ENCODE measurements around the gene TERC. TPM values are rescaled to one million over a fixed set of nuclear protein-coding genes. Genes with fewer than 3 reads are reported as not detected.
A peak's percentile ranks its signal among the peaks of the same experiment; 100 is the strongest.

TERC gene
- total and polyA plus RNA-seq, 5 experiments from 2014 or later, result 1.4 to 17.5 (median 7.0) TPM; not detected in 1

- H3K27me3 Mint-ChIP-seq, result peaks cover 0 to 3% (median 0%) of the 10 kb centered on the region in 5 donors
- peaks cover 12 to 42% (median 32%) of the 10 kb centered on the region in 4 donors for H3K4me1 Mint-ChIP-seq
- H3K27ac Mint-ChIP-seq, result peak within 1 kb of the TSS in 9 of 10 donors; percentile 79 to 91 (median 87)
- peak within 1 kb of the TSS; percentile 83 to 93 (median 90) for H3K4me3 Mint-ChIP-seq
- peaks cover 0 to 10% (median 3%) of the 10 kb centered on the region in 9 donors for H3K9me3 Mint-ChIP-seq
- H3K36me3 Mint-ChIP-seq, result peaks cover 0 to 10% (median 6%) of the 10 kb centered on the region in 3 donors
- ATAC-seq, result peak in 1 of 2 donors; percentile 5
- peak; percentile 41 to 71 (median 49) for DNase-seq
- POLR2A ChIA-PET, result interaction anchor here (0.6 to 1.8 kb wide), 4 partner anchors 43 to 587 kb away, joined by 3 to 9 read pairs (median 4); partner anchors contain the start of genes LRRC34, LRRIQ4 and SEC62
These were observed 4.7 kb upstream of the TERC start, which contains the start of gene ACTRT3 for GRCh38 chr3:169769287-169770181. TSS of gene ACTRT3 (minus strand) at chr3:169769561. CDS start at chr3:169769520, 41 bp downstream.

DNA sequence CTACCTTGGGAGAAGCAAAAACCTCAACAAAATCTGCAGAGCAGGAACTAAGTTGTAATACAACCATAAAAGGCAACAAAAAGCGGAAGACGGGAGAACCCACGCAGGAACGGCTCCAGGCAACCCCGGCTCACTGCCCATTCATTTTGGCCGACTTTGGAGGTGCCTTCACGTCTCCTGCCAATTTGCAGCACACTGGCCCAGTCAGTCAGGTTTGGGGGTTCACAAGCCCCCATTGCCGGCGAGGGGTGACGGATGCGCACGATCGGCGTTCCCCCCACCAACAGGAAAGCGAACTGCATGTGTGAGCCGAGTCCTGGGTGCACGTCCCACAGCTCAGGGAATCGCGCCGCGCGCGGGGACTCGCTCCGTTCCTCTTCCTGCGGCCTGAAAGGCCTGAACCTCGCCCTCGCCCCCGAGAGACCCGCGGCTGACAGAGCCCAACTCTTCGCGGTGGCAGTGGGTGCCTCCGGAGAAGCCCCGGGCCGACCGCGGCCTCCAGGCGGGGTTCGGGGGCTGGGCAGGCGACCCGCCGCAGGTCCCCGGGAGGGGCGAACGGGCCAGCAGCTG is 463 bp downstream of the TERC start:
- Mint-ChIP-seq H3K27ac (peak overlapping the region; percentile 95 to 100 (median 98)), H3K9me3 (peaks cover 0 to 10% (median 2%) of the 10 kb centered on the region in 9 donors), H3K4me3 (peak overlapping the region; percentile 87 to 98 (median 96)), H3K36me3 (no peaks in the 10 kb centered on the region), H3K4me1 (peaks cover 8 to 29% (median 28%) of the 10 kb centered on the region in 4 donors), H3K27me3 (no peaks in the 10 kb centered on the region)
- POLR2A ChIA-PET, result interaction anchor here (0.6 to 5.1 kb wide), 19 partner anchors 9 to 1144 kb away, joined by 3 to 105 read pairs (median 4); partner anchors contain the start of genes EIF5A2, GPR160, LRRC34 and LRRIQ4
- peak; percentile 53 to 54 for ATAC-seq
- peak in 9 of 10 donors; percentile 43 to 81 (median 63) for DNase-seq

GRCh38 chr3:169760479-169760878 is 4.4 kb downstream of the TERC start:
- Mint-ChIP-seq H3K27me3 (no peaks in the 10 kb centered on the region), H3K36me3 (no peaks in the 10 kb centered on the region), H3K27ac (peak overlapping the region in 1 of 10 donors; percentile 45), H3K4me3 (no peak overlapping the region), H3K4me1 (peaks cover 10 to 39% (median 35%) of the 10 kb centered on the region in 4 donors), H3K9me3 (peaks cover 0 to 4% (median 0%) of the 10 kb centered on the region in 9 donors)
- POLR2A ChIA-PET, result interaction anchor here (5.1 kb wide), 1 partner anchor 13 kb away, joined by 105 read pairs; the partner anchor contains the start of gene MYNN
- ATAC-seq, result no peak
- DNase-seq, result no peak

DNA sequence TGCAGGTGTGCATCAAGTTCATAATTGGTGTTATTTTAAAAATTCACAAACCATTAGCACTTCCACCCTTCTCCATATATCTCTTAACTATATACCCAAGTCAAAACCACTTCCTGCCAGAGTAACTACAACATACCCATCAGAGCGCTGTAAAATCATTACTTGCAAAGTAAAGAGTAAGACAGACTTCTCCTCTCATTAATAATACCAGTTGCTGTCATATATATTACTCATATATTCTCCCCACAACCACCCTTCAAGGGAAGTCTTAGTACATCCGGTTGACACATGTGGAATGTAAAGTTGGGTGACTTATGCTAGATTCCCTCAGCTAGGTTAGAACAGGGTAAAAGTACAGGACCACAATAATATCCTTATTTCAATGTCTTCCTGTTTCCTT is 5.6 kb downstream of the TERC start:
- H3K4me1 Mint-ChIP-seq, result peaks cover 7 to 32% (median 29%) of the 10 kb centered on the region in 4 donors
- peak; percentile 35 to 58 for ATAC-seq
- no peaks in the 10 kb centered on the region for H3K36me3 Mint-ChIP-seq
- H3K27ac Mint-ChIP-seq, result peak overlapping the region in 8 of 10 donors; percentile 0 to 70 (median 26)
- H3K4me3 Mint-ChIP-seq, result peak overlapping the region in 9 of 10 donors; percentile 1 to 50 (median 18)
- POLR2A ChIA-PET, result interaction anchor here (0.6 to 1.0 kb wide), 3 partner anchors 7 to 42 kb away, joined by 3 to 7 read pairs (median 4); partner anchors contain the start of gene MYNN
- DNase-seq, result no peak
- H3K9me3 Mint-ChIP-seq, result no peaks in the 10 kb centered on the region
- peaks cover 0 to 4% (median 0%) of the 10 kb centered on the region in 5 donors for H3K27me3 Mint-ChIP-seq

GRCh38 chr3:169758359-169758994 is 6.4 kb downstream of the TERC start:
- no peak overlapping the region for H3K4me3 Mint-ChIP-seq
- no peaks in the 10 kb centered on the region for H3K9me3 Mint-ChIP-seq
- no peak for DNase-seq
- no peak for ATAC-seq
- H3K36me3 Mint-ChIP-seq, result no peaks in the 10 kb centered on the region
- peak overlapping the region in 2 of 10 donors; percentile 33 to 60 for H3K27ac Mint-ChIP-seq
- POLR2A ChIA-PET, result interaction anchor here (0.8 kb wide), 1 partner anchor 8 kb away, joined by 3 read pairs; no protein-coding TSS in a partner anchor
- peaks cover 0 to 5% (median 0%) of the 10 kb centered on the region in 5 donors for H3K27me3 Mint-ChIP-seq
- peaks cover 5 to 26% (median 22%) of the 10 kb centered on the region in 4 donors for H3K4me1 Mint-ChIP-seq

DNA sequence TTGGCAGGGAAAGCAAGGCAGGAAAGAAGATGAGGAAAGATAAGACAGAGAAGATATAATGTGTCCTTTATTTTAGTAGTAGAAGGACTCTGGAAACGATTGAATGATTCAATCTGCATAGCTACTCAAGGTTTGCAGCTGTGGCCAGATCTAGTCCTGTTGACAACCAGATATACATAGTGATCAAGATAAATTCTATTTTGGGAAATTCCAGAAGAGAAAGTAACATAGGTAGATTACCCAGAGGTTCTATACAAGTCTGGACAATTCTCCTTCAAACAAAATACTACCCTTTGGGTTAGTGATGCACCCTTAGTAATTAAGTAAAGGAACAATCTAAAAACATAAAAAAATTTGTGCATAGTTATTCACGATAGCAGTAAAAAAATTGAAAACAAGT is 9.4 kb downstream of the TERC start:
- POLR2A ChIA-PET, result no interaction called here
- H3K4me3 Mint-ChIP-seq, result no peak overlapping the region
- ATAC-seq, result no peak
- H3K36me3 Mint-ChIP-seq, result no peaks in the 10 kb centered on the region
- H3K27ac Mint-ChIP-seq, result no peak overlapping the region
- H3K9me3 Mint-ChIP-seq, result no peaks in the 10 kb centered on the region
- DNase-seq, result no peak
- peaks cover 0 to 21% (median 7%) of the 10 kb centered on the region in 5 donors for H3K27me3 Mint-ChIP-seq
- H3K4me1 Mint-ChIP-seq, result peaks cover 5 to 17% (median 15%) of the 10 kb centered on the region in 4 donors

DNA sequence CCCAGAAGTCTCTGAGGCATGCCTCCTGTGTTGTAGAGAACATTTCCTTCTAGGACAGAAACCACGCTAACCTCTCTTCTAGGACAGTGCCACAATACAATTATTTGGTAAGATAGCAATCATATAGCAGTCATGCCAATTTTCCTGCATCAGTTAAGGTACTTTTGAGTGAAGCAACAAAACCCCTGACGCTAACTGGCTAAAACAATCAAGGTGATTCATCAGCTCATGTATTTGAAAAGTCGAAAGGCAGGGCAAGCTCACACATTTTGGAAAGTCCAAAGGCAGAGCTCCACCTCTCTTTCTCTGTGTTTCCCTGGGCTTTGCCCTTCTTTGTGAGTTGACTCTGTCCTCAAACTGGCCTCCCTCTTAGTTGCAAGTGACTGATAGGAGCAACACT is 10.1 kb downstream of the TERC start:
- POLR2A ChIA-PET, result no interaction called here
- Mint-ChIP-seq H3K4me3 (no peak overlapping the region), H3K4me1 (peaks cover 5 to 17% (median 14%) of the 10 kb centered on the region in 4 donors), H3K27ac (no peak overlapping the region), H3K27me3 (peaks cover 0 to 26% (median 9%) of the 10 kb centered on the region in 5 donors), H3K9me3 (no peaks in the 10 kb centered on the region), H3K36me3 (no peaks in the 10 kb centered on the region)
- DNase-seq, result no peak
- ATAC-seq, result no peak

DNA sequence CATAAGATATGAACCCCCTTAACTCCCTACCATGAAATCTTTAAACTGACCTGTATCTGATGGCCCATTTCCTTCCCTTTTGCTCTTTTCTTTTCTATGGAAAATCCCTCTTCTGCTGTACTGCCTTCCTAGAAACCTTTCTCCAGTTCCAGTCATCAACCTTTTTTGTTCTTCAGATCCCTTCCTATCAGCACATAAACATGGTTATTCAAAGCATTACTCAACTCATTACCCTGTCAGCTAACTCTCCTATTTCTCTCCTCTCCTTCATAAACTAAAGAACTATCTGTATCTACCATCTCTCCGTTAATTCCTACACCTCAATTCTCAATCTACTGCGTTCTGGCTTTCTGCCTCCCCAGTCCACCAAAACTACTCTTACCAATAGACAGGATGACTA is 13.0 kb downstream of the TERC start:
- Mint-ChIP-seq H3K4me3 (no peak overlapping the region), H3K4me1 (peaks cover 0 to 5% (median 4%) of the 10 kb centered on the region in 4 donors), H3K27me3 (peaks cover 7 to 47% (median 24%) of the 10 kb centered on the region in 5 donors), H3K27ac (no peak overlapping the region), H3K9me3 (no peaks in the 10 kb centered on the region), H3K36me3 (no peaks in the 10 kb centered on the region)
- ATAC-seq (no peak), DNase-seq (no peak)
- POLR2A ChIA-PET, result no interaction called here

GRCh38 chr3:169750665-169751064 is 14.2 kb downstream of the TERC start:
- no peak for DNase-seq
- Mint-ChIP-seq H3K36me3 (no peaks in the 10 kb centered on the region), H3K27ac (no peak overlapping the region), H3K4me1 (peaks cover 0 to 5% (median 4%) of the 10 kb centered on the region in 4 donors), H3K27me3 (peaks cover 18 to 53% (median 32%) of the 10 kb centered on the region in 5 donors), H3K9me3 (no peaks in the 10 kb centered on the region), H3K4me3 (no peak overlapping the region)
- POLR2A ChIA-PET, result no interaction called here
- no peak for ATAC-seq

DNA sequence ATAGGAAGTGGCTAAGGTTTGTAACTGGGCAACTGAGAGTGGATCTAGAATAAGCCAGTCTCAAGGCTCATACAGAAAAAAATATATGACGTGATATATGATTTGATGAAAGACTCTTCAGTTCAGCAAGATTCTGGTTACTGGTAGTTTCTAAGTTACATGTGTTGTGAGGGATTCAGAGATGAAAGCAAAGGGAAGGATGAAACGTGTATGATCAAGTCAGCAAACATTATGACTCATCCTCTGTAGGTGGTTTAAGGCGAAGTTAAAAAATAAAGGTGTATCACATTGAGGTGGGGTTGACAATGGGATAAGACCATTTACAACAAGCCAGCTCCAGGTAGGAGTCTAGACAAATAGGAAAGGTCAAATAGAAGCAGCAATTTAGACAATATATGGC is 16.2 kb downstream of the TERC start:
- ATAC-seq (peak; percentile 79 to 86), DNase-seq (no peak)
- no peaks in the 10 kb centered on the region for H3K9me3 Mint-ChIP-seq
- H3K4me3 Mint-ChIP-seq, result no peak overlapping the region
- H3K4me1 Mint-ChIP-seq, result peaks cover 0 to 5% (median 4%) of the 10 kb centered on the region in 4 donors
- peaks cover 18 to 49% (median 32%) of the 10 kb centered on the region in 5 donors for H3K27me3 Mint-ChIP-seq
- peak overlapping the region in 1 of 10 donors; percentile 16 for H3K27ac Mint-ChIP-seq
- POLR2A ChIA-PET, result no interaction called here
- H3K36me3 Mint-ChIP-seq, result no peaks in the 10 kb centered on the region

GRCh38 chr3:169746924-169747323 is 17.9 kb downstream of the TERC start:
- no peaks in the 10 kb centered on the region for H3K36me3 Mint-ChIP-seq
- peaks cover 18 to 39% (median 30%) of the 10 kb centered on the region in 5 donors for H3K27me3 Mint-ChIP-seq
- H3K4me3 Mint-ChIP-seq, result no peak overlapping the region
- DNase-seq (no peak), ATAC-seq (no peak)
- POLR2A ChIA-PET, result no interaction called here
- H3K27ac Mint-ChIP-seq, result peak overlapping the region in 1 of 10 donors; percentile 58
- peaks cover 0 to 5% (median 4%) of the 10 kb centered on the region in 4 donors for H3K4me1 Mint-ChIP-seq
- no peaks in the 10 kb centered on the region for H3K9me3 Mint-ChIP-seq

Data from naive thymus-derived CD8-positive, alpha-beta T cell (primary cell).